Measurements from ENCODE around the gene E2F1. TPM values are rescaled to one million over a fixed set of nuclear protein-coding genes. Genes with fewer than 3 reads are reported as not detected.

The E2F1 gene
- total RNA-seq, 1 donor from 2014 or later: 1.8 TPM

DNA sequence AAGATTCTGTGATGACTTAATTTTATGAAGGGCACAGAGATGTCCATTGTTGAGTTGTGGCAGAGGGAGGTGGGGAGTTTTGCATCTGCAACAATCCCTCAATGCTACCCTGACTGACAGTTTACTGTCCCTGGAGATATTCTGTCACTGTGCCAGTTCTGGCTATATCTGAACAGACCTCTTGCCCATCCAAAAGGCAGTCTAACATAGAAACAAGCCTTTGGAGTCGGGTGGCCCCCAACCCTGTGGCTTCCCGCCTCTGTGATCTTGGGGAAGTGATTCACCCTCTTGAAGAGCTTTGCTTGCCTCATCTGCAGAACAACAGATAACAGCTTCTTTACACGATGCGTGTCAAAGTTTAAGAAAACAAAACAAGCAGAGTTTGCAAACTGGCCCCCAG is 3.8 kb upstream of the E2F1 start:
- intact Hi-C loops (cut with micrococcal nuclease): no loop called here
- ATAC-seq (no peak), DNase-seq (no peak)

DNA sequence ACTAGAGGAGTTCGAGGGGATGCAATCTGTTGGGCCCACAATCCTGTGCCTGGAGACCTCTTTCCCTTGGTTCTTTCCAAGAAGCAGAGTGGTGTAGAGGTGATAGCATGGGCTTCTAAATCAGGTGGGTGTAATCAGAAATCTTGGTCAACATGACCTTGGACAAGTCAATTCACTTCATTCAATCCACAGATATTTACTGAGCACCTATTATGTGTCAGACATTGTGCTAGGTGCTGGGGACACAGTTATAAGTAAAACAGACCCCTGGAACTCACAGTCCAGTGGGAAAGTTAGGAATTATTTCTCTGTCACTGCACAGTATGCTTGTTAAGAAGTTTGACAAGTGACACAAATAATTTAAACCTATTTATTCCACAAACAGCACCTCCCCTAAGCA is 3.3 kb upstream of the E2F1 start:
- ATAC-seq: no peak
- no peak for DNase-seq
- intact Hi-C loops (cut with micrococcal nuclease): no loop called here

DNA sequence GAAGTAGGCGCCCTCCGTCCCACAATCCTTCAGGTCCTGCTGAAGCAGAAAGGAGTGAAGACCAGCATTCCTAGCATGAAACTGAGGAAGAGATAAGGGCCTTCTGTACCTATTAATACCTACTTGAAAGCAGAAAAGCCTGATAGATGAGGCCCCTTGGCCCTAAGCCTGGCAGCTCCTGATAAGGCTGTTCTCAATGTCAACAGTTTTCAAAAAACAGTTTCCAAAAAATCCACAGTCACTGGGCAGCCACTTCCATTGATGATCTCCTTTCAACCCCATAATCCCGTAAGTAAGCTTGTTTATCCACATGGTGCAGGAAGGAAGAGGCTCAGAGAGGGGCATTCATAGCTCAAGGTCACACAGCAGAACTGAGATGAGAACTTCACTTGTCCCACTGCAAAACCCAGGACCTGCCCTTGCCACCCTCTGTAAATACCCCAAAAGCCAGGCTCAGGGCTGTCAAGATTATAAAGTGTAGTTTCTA is 2.8 kb upstream of the E2F1 start:
- ATAC-seq (peak; percentile 6), DNase-seq (no peak)
- intact Hi-C loops (cut with micrococcal nuclease): no loop called here

DNA sequence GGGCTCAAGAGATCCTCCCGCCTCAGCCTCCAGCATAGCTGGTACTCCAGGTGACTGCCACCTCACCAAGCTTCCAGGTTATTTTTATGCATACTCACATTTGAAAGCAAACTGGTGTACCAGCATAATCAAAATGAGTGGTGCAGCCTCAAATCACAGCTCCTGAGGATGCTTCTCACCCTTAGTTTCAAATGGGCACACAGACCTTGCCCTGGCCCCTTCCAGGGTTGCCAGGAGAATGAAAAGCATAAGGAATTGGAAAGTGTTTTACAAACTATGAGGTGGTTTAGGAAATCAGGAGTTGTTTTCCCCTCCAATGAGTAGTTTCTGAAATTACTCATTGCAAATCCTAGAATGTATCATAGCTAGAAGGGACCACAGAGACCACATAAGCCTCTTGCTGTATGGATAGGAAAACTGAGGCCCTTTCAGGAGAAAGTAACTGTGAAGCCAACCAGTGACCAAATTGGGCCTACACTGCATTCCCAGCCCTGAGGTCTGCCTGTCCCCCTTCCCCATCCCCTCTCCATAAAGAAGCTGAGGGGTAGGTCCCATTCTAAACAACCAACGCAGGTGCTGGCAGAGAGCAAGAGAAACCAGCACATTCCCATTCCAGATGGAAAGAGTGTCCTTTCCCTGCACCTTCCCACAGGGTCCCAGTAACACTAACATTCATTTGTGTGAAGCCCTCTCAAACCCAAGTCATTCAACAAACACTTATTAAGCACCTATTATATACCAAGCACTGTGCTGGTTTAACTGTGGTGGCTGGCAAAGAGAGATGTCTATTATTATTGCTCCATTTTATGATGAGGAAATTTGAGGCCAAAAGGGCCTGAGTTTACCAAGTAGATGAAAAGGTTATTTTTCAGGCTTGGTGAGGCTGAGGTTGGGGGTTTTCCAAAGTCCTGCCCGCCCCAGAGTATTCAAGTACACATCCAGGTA is 2.1 kb upstream of the E2F1 start:
- DNase-seq: no peak
- intact Hi-C loops (cut with micrococcal nuclease): no loop called here
- no peak for ATAC-seq

DNA sequence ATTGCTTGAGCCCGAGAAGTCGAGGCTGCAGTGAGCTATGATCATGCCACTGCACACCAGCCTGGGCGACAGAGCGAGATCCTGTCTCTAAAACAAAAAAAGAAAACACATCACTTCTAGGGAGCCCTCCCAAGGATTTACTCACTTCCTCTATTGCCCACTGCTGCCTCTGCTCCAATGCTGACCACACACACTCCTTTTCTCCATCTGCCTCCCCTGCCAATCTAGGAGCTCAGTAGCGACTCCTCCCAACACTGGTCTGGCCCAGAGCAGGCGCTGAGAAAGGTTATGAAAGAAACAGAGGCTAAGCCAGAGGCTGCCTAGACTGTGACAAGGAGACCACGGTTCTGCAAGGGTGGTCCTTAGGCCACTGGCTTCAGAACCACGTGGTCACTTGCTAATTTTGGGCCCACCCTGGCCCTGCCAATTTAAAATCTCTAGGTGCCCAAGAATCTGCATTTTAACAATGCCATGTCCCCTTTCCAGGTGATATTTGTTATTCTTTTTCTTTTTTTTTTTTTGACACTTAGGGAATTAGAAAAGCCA is 1.3 kb upstream of the E2F1 start:
- DNase-seq: no peak
- intact Hi-C loops (cut with micrococcal nuclease): no loop called here
- no peak for ATAC-seq

DNA sequence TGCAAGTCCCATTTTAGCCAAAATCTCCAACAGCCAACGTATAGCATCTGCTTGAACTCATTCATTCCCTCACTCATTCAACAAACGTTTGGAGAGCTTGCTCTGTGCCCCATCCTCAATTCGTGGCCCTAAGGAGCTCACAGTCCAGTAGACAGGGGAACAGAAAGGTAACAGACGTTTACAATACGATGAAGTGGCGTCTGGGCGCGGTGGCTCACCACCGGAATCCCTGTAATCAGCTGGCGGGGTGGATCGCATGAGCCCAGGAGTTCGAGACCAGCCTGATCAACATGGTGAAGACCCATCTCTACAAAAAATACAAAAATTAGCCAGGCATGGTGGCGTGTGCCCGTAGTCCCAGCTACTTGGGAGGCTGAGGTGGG is 790 bp upstream of the E2F1 start:
- intact Hi-C loops (cut with micrococcal nuclease): no loop called here
- DNase-seq (no peak), ATAC-seq (no peak)

DNA sequence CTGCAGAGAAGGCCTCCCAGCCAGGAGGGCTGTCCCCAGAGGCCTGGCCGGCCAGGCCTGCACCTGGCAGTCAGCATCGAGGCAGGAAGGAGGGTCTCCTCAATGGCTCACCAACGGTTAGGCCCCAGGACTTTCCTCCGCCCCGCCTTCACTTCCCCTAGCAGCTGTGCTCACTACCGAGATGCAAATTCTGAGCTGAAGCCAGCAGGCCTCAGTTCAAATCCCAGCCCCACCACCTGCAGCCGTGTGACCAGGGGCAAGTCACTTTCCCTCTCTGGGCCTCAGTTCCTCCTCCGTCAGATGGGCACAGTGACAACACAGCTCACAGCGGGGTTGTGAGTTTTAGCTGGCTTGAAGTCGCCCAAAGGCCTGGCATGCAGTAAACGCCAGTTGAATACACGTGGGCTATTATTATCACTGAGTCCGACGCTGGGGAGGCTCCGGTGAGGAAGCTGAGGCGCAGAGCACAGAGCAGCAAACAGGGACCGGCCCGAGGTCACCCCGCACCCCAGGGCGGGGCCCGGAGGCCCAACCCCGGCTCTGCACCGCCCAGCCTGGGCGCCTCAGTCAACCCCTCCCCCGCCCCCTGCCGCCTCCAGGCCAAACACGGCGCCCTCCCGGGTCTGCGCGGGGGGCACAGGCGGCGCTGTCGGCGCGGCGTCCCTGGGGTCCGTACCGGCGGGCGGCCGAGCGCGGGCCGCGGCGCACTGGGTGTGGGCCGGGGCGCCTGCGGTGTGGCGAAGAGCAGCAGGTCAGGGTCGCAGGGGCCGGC is 671 bp downstream of the E2F1 start:
- intact Hi-C loops (cut with micrococcal nuclease): no loop called here
- no peak for ATAC-seq
- DNase-seq: no peak

DNA sequence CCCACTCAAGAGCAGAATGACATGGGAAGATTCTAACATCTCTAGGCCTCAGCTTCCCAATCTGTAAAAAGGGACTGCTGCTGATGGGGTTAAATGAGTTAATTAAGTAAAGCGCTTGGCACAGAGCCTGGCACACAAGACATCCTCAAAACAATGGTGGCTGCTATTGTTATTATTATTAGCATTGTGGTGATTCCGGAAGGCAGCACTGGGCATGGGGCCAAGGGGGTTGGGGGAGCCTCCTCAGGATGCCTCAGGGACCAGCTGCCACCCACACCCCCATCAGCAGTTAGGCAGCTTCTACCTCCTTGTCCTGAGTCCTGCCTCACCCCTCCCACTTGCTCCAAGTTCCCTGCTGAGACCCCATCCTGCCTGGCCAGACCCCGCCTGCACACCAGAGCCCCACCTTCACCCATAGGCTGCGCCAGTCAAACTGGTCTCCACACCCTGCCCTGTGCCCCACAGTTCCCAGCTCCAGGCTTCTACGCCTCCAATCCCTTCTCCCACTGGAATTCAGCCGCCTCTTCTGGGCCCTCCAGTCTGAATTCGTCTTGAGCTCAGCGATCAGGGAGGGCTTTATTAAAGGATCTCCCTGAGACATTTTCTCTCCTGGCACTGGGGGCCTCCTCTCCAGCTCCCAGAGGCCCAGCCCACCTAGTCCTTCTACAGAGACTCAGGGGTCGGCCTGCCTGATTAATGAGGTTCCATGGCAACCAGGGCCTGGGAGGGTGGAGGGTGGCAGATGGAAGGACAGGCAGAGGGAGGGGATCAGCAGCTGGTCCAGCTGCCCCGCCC is 1.5 kb downstream of the E2F1 start:
- ATAC-seq: no peak
- intact Hi-C loops (cut with micrococcal nuclease): no loop called here
- no peak for DNase-seq

DNA sequence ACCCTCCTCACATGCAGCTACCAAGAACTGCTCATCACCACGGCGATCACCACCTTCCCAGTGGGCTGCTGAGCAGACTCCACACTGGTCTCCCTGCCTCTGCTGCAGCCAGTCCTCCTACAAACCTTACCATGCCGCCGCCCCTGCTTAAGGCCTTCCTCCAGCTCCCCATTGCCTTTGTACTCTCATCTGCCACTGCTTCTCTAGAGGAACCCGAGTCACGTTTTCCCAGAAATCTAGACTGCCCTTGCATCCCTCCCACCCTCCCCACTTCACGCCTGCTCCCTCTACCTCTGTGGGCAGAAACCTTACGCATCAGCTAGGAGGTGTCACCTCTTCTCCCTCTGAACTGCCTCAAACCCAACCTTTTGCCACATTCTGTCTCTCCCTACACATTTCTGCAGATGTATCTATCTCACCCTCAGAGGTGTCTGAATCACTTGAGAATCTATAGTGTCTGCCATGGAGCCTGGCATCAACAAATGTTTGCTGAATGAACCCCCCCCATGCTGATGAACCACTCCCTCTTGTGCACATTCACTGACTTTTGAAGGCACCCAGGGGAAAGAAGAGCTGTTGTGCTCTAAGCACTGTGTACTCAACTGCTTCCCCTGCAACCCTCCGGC is 4.3 kb downstream of the E2F1 start:
- ATAC-seq (no peak), DNase-seq (no peak)
- intact Hi-C loops (cut with micrococcal nuclease): no loop called here

DNA sequence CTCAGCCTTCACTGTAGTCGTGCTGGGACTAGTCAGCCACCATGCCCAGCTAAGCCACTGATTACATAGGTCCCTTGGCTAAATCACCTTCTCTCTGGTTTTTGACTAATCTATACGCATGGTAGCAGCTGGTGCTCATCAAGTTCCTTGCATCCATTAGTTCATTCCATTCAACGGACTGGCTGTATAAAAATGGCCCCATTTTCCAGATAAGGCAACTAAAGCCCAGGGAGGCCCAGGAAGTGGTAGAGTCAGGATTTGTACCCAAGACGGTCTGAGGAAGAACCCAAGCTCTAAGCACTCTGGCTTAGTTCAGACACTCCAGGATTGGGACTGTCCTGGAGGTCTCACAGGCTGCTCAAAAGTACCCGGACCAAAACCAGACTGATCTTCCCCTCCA is 4.9 kb downstream of the E2F1 start:
- no peak for DNase-seq
- intact Hi-C loops (cut with micrococcal nuclease): no loop called here
- ATAC-seq: no peak

DNA sequence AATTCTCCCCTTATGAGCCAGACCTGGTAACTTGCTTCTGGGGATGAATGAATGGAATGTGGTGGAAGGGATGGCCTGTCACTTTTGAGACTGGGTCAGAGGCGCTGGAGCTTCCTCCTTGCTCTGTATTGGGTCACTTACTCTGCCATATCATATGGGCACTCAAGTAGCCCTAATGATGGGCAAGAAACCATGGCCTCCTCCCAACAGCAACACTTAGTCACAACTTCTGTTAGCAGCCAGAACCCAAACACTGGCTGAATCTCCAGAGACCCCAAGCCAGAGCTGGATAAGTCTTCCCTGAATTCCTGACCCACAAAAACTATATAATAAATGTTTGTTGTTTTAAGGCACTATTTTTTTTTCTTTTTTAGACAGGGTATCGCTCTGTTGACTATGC is 5.5 kb downstream of the E2F1 start:
- intact Hi-C loops (cut with micrococcal nuclease): no loop called here
- ATAC-seq (no peak), DNase-seq (no peak)

DNA sequence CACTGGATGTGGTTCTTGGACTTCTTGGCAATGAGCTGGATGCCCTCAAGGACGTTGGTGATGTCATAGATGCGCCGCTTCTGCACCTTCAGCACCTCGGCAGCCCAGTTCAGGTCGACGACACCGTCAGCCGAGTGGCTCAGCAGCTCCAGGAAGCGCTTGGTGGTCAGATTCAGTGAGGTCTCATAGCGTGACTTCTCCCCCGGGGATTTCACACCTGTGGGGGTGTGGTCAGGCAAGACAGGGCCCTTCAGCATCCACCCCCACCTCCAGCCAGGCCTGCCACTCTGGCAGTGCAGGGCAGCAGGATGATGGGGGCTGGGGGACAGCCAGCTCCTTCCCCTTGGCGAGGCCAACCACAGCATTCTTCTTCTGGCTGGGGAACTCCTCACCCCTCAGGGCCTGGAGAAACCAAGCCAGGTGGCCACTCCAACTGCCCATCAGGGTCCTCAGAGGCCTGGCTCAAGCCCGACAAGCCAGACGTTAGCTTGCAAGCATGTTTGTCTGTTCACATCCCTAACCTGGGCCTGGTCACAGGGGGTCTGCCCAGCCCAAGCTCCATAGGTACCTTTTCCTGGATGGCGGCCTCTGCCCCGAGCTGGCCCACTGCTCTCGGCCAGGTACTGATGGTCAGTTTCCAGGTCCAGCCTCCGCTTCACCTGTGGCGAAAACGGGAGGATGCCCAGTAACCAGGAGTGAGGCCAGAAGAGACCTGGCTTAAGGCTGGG is 6.3 kb downstream of the E2F1 start:
- intact Hi-C loops (cut with micrococcal nuclease): no loop called here
- no peak for DNase-seq
- ATAC-seq: no peak

DNA sequence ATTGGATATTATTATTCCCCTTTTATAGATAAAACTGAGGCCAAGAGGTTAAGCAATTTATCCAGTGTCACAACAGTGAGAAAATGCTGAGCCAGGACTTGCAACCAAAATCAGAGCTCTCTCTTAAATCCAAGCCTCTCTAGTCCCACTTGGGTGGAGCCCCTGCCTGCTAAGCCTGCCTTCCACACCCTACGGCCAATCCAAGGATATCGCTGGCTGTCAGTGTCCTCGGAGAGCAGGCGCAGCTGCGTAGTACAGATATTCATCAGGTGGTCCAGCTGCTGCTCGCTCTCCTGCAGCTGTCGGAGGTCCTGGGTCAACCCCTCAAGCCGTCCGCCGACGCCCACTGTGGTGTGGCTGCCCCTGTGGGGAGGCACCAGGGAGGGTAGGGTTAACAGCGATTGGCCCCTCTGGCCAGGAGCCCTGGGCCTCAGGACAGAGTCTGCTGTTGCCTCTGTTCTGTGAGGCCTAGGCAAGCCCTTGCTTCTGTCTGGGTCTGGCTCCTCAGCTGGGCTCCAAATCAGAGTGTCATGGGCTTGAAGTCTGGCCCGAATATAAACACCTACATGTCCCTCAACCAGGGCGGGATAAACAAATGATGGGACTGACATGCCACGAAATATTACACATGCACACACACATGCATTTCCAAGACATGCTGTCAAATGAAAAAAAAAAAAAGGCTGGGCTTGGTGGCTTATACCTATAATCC is 8.0 kb downstream of the E2F1 start:
- intact Hi-C loops (cut with micrococcal nuclease): no loop called here
- ATAC-seq (peak; percentile 59), DNase-seq (peak; percentile 84)

DNA sequence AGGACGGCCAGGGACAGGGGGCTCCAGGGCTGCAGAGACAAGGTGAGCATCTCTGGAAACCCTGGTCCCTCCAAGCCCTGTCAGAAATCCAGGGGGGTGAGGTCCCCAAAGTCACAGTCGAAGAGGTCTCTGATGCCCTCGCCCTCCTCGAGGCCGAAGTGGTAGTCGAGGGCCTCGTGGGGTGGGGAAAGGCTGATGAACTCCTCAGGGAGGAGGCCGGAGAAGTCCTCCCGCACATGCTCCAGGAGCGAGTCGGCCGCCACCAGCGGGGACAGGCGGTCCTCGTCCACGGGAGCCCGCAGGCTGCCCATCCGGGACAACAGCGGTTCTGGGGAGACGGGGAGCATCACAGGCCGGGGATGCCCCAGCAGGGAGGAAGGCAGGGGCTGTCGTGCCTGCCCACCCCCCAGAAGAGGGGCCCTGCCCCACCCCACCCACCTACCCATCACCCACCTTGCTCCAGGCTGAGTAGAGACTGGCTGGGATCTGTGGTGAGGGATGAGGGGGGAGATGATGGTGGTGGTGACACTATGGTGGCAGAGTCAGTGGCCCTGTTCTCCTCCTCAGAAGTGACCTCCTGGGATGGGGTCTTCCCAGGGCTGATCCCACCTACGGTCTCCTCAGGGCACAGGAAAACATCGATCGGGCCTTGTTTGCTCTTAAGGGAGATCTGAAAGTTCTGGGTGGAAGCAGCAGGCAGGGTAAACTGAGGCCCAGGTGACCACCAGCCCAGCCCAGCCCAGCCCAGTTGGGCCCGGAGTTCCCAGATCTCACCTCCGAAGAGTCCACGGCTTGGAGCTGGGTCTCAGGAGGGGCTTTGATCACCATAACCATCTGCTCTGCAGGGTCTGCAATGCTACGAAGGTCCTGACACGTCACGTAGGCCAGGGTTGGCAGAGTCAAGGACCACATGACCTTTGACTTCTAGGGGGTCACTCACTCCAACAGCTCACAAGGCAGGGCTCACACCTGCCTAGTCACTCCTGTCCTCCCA is 9.2 kb downstream of the E2F1 start:
- ATAC-seq (no peak), DNase-seq (no peak)
- intact Hi-C loops (cut with micrococcal nuclease): no loop called here

DNA sequence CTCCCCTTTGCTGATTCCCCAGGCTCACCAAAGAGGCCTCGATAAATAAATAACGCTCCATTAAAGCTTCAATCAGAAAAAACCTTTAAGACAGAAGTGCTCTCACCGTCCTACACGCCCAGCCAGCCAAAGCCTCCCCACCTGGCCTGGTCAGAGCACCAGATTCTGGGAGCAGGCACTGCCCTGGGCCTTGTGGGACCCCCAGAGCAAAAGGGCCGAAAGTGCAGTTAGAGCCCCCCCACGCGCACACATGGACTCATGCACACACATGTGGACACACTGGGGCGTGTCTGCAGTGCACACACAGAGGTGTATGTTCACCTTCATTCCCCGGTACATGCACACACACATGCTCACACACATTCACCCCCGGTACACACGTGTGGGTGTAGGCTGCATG is 10.1 kb downstream of the E2F1 start:
- no peak for ATAC-seq
- no peak for DNase-seq
- intact Hi-C loops (cut with micrococcal nuclease): no loop called here

DNA sequence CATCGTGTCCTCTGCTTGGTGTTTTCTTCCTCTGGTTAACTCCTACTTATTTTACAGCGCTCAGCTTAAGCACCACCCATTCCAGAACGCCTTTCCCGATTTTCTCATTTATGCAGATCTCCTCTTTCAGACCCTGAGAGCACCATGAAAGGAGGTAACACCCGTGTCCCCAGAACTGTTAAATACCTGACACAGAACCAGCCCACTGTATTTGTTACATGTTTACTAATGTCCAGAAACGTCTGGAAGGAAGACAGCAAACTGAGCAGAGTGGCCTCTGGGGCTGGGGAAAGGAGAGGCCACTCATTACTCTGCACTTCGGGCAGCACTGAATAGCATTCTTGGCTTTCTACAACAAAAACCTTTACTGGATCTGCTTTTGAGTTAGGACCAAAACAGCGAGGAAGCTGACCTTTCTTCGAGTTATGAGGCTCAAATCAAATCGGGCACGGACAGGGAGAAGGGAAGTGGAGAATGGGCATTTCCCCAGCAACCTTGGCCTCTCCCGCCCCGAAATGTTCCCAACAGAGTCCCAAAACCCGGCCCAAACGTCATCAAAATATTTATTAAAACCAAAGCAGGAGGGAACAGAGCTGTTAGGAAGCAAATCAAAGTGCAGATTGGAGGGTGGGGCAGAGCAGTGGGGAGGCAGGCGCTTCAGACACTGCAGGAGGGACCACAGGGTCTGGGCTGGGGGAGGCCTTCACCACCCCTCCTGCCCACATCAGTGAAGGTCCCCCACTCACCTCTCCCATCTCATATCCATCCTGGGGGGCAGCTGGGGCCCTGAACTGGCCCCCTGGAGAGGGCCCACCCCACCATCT is 10.8 kb downstream of the E2F1 start:
- DNase-seq (peak; percentile 50), ATAC-seq (peak; percentile 2)
- intact Hi-C loops (cut with micrococcal nuclease): no loop called here
